Activated naive CD4-positive, alpha-beta T cell (primary cell): ENCODE results near the gene COA7.

Experiments
- DNase-seq, 4 experiments: peaks; one replicate each; lab custom pipeline; 2025; lab: John Stamatoyannopoulos, UW

Gene COA7

GRCh38 chr1:52669696-52670095, 28.5 kb downstream of the COA7 start:
- no peak for DNase-seq

- no peak for DNase-seq
These were observed 29.4 kb downstream of the COA7 start for GRCh38 chr1:52668711-52669110.

- no peak for DNase-seq
These were observed 30.2 kb downstream of the COA7 start for GRCh38 chr1:52667984-52668383.

GRCh38 chr1:52667290-52667689, 30.9 kb downstream of the COA7 start:
- DNase-seq = no peak

- DNase-seq = no peak
These were observed 32.9 kb downstream of the COA7 start for GRCh38 chr1:52665006-52665941.

- no peak for DNase-seq
These were observed 34.4 kb downstream of the COA7 start for GRCh38 chr1:52663716-52664115.

- DNase-seq = no peak
These were observed 35.4 kb downstream of the COA7 start for GRCh38 chr1:52662645-52663313.

- DNase-seq = no peak
These were observed 37.3 kb downstream of the COA7 start for GRCh38 chr1:52660807-52661206.

- no peak for DNase-seq
These were observed 38.1 kb downstream of the COA7 start for GRCh38 chr1:52659851-52660596.

- no peak for DNase-seq
These were observed 38.8 kb downstream of the COA7 start for GRCh38 chr1:52659356-52659755.

- DNase-seq = no peak
These were observed 39.4 kb downstream of the COA7 start for GRCh38 chr1:52658795-52659194.

- no peak for DNase-seq
These were observed 40.4 kb downstream of the COA7 start for GRCh38 chr1:52657702-52658101.

GRCh38 chr1:52654063-52654462, 44.1 kb downstream of the COA7 start:
- no peak for DNase-seq

- DNase-seq = no peak
These were observed 44.8 kb downstream of the COA7 start for GRCh38 chr1:52653207-52653849.

GRCh38 chr1:52651904-52652303, 46.2 kb downstream of the COA7 start:
- no peak for DNase-seq

GRCh38 chr1:52645261-52645660, 52.9 kb downstream of the COA7 start:
- DNase-seq = no peak

- DNase-seq = no peak
These were observed 56.8 kb downstream of the COA7 start for GRCh38 chr1:52641307-52641706.

- no peak for DNase-seq
These were observed 57.5 kb downstream of the COA7 start for GRCh38 chr1:52640697-52641096.

- no peak for DNase-seq
These were observed 60.2 kb downstream of the COA7 start for GRCh38 chr1:52637946-52638345.

GRCh38 chr1:52636721-52637695, 61.1 kb downstream of the COA7 start:
- peak in 2 of 4 experiments; percentile 44 to 46 for DNase-seq
